GM12872 (cell line): ENCODE results near the gene HOXC6.

ENCODE experiments used
- TF ChIP-seq, protein P1 (sequence below): IDR thresholded peaks from 3 replicates; pipeline ENCODE4 v1.5.1; 2011; ENCODE audit warnings: low read depth, mild to moderate bottlenecking, low read length, moderate library complexity; ENCODE audit not compliant: insufficient read depth

Gene HOXC6

DNA sequence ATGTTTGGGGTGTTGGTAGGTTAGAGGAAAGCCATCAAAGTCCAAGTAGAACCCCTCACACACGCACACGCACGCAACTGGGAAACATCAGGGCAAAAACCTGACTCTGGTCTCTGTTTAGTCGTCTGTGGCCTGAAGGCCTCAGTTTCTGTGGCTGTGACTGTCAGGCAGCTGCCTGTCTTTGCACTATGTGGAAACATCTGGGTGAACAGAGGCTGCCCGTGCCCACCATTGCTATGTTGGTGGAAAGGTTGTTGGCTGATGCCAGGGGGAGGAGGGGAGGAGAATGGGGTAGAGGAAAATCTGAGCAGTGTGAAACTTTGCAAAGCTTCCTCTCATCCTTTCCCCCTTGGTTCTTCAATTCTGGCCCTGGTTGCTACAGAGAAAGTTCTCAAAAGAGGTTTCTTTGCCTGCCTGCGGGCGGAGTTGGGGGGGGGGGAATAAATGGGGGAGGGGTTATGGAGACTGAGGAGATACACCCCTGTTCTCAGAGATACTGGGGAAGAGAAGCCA lies 35.8 kb upstream of the HOXC6 start:
- TF ChIP-seq, protein P1, sequence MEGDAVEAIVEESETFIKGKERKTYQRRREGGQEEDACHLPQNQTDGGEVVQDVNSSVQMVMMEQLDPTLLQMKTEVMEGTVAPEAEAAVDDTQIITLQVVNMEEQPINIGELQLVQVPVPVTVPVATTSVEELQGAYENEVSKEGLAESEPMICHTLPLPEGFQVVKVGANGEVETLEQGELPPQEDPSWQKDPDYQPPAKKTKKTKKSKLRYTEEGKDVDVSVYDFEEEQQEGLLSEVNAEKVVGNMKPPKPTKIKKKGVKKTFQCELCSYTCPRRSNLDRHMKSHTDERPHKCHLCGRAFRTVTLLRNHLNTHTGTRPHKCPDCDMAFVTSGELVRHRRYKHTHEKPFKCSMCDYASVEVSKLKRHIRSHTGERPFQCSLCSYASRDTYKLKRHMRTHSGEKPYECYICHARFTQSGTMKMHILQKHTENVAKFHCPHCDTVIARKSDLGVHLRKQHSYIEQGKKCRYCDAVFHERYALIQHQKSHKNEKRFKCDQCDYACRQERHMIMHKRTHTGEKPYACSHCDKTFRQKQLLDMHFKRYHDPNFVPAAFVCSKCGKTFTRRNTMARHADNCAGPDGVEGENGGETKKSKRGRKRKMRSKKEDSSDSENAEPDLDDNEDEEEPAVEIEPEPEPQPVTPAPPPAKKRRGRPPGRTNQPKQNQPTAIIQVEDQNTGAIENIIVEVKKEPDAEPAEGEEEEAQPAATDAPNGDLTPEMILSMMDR: no peak

DNA sequence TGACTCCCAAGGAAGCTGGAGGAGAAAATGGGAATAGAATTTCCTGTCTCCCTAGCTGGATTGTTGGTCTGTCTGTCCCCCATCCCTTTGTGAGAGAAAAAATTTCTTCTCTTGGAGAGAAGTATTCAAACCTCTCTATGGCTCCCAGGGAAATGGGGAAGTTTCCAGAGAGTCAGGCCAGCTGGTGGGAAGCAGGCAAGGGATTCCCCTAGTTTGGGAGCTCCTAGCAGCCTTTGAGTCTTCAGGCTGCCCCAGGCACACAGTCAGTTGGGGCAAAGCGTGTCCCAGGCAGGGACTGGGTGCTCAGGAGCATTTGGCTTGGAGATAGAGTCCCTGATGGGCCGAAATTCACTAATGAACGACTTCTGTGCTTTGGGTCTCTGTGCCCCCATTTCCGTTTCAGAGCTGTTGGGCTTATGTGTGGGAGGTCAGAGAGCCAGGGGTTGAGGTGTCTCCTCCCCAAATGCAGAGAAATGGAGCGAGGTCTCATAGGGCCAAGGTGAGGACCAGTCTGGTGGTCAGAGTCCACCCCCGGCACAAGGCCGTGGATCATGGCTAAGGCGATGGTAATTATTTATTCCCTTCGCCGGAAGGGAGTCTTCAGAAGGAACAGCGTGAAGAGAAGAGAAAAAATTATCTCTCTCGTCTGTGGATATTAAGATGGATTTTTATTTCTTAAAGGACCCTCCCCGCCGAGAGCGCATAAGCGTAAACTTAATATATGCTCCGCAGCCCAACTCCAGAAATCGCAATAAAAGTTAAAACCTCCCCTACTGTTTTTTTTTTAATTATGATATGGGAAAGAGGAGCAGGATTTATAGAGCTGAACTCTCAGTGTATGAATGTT lies 34.9 kb upstream of the HOXC6 start:
- TF ChIP-seq, protein P1: no peak

DNA sequence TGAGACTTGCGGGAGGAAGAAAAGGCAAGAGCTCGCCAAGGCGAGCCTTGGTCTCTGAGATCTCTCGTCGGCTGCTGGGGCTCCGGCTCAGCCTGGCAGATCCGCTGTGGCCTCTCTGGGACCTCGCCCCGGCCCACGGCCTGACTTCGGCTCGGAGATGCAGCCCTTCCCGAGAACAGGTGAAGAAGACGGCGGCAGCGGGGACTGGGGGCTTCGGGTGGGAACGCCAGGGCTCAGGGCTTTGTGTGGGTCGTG lies 34.3 kb upstream of the HOXC6 start:
- TF ChIP-seq, protein P1: no peak

DNA sequence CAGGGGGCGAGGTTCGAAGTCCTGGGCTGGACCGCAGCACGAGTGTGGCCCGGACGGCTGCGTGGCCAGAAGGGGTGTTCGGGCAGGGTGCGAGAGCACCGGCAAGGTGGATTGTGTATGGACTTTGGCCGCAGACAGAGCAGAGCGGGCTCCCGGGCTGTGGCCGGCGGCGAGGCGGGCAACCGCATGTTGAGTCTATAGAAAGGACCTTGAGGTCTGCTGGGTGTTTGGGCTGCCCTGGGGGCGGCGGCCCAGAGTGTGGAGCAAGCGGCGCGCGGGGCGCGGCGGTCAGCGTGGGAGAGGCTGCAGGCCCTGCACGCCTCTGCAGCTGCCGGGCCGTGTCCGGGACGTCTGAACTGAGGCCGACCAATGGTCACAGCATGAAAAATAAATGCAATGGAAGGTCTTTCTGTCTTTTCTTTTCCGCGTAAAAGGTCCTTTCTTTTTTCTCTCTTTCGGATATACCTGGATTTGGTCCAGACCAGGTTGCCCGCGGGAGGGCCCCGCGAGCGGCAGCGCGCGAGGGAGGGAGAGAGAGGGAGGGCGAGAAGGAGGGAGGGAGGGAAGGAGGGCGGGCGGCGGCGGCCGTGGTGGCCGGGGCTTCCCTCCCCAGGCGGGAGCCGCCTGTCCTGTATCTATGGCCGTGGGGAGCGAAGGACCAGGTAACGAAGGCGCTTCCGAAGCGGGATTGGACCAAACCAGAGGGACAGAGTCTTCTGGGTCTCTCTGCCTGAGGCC lies 33.8 kb upstream of the HOXC6 start:
- TF ChIP-seq, protein P1: no peak

DNA sequence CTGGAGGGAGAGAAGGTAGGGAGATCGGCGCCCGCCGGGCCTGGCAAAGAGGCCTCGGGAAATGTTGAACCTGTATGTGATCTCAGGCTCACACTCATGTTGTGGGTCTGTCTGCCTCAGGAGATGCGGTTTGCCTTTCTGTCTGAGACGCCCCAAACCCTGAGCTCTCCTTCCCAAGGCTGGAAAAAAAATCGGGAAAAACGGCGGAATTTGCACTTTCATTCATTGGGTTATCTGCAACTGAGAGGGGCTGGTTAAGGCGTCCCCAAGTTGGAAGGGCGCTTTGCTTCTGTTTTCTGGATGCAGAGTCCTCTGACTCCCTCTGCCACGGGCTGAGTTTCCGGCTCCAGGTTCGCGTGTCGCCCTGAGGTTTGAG lies 33.2 kb upstream of the HOXC6 start:
- TF ChIP-seq, protein P1: no peak

DNA sequence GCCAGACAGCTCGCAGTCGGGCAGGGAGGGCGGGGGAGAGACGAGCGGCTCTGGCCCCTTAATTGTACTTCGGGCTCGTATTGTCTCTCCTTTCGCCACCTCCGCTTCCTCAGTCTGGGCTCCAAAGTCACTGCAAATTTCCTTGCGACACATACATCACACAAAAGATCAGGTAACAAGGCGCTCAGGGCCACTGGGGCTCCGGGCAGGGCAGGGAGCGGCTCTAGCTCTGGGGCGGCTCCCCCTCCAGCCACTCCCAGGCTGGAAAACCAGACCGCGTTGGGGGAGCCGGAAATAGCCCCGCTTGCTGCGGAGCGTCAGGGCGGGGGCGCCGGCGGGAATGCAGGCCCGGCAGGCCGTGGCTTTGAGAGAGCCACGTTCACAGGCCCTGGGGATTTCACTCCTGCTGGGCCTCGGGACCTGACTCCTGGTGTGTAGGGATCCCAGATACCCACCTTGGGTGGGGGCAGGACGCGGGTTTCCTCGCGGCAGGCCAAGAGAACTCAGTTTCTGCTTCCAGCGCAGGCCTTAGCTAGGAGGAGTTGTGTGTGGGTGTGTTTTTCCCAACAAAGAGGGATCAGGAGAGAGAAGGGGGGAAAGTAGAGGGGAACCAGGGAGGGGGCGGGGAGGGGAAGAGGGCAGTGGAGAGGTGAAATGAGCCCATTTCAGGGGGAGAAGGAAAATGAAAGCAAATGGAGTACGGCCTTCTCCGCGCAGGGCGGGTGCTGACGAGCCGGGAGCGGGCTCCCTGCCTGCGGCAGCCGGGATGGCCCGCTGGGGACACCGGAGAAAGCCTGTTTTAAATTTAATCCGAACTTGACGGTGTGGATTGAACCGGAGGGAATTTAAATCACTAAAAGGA lies 32.6 kb upstream of the HOXC6 start:
- TF ChIP-seq, protein P1: no peak
